Esophagus muscularis mucosa (tissue), 3 donors: ENCODE measurements around the gene HS2ST1.

Source experiments
- CTCF ChIP-seq, 3 experiments: fragments of 200-600 bp in 2 of 3; fragments of 450-650 bp in 1 of 3; sonication (generic) in 2 of 3; IDR thresholded peaks; one replicate each; pipeline ENCODE4 v1.5.1; 2017 to 2019; ENCODE audit warnings: antibody characterized with exemption in 3 of 3, mild to moderate bottlenecking in 2 of 3, moderate library complexity in 1 of 3
- POLR2AphosphoS5 ChIP-seq, 2 donors: sonication (generic); formaldehyde crosslinking; IDR thresholded peaks; one replicate each; pipeline ENCODE4 v1.6.1; 2017; ENCODE audit warnings: antibody characterized with exemption in 2 of 2

GRCh38 chr1:87061742-87062156, 147.3 kb downstream of the HS2ST1 start:
- TF ChIP-seq CTCF (IDR thresholded peaks at IDR 0.05), result no peak
- no peak for TF ChIP-seq POLR2AphosphoS5 (IDR thresholded peaks at IDR 0.05)
